Psoas muscle (tissue), 8 donors: ENCODE results near the gene ZMYM4. TPM values are rescaled to one million over a fixed set of nuclear protein-coding genes. Genes with fewer than 3 reads are reported as not detected.

ENCODE experiments used
- ATAC-seq, 4 donors: fragments of 200-7000 bp; cut with Tn5 transposase; one replicate each; pipeline ENCODE4 v1.9.1; 2020; ENCODE audit warnings: moderate library complexity in 3 of 4, mild to moderate bottlenecking in 2 of 4
- DNase-seq, 2 donors: peaks; one replicate each; pipeline ENCODE4 v3.0.0-alpha.2; 2020
- H3K27ac ChIP-seq: fragments of 200-600 bp; one replicate; pipeline ENCODE4 v1.8.0; 2022
- H3K27me3 ChIP-seq, 3 donors: fragments of 200-600 bp in 1 of 3; one replicate each; pipeline versions ENCODE4 v1.6.1 to v1.8.0; 2013 to 2022; ENCODE audit warnings: low read length in 2 of 3, mild to moderate bottlenecking in 2 of 3, moderate library complexity in 1 of 3; ENCODE audit not compliant: insufficient read depth in 3 of 3
- H3K36me3 ChIP-seq, 2 donors: fragments of 200-600 bp in 1 of 2; one replicate each; pipeline versions ENCODE4 v1.6.1 to v1.8.0; 2013 to 2022; ENCODE audit warnings: low read depth in 1 of 2, mild to moderate bottlenecking in 1 of 2, moderate library complexity in 1 of 2; ENCODE audit not compliant: insufficient read depth in 1 of 2
- H3K4me1 ChIP-seq: fragments of 200-600 bp; one replicate; pipeline ENCODE4 v1.8.0; 2022
- H3K4me3 ChIP-seq: fragments of 200-600 bp; one replicate; pipeline ENCODE4 v1.8.0; 2022; ENCODE audit warnings: mild to moderate bottlenecking
- H3K9me3 ChIP-seq: fragments of 200-600 bp; one replicate; pipeline ENCODE4 v1.8.0; 2022
- CTCF ChIP-seq: fragments of 200-600 bp; IDR thresholded peaks from one replicate; pipeline ENCODE4 v1.8.0; 2022; ENCODE audit warnings: antibody characterized with exemption
- WGBS, 3 donors: extraction: QIAGEN DNeasy Blood & Tissue Kit; methylation state at CpG; one replicate each; pipeline versions ENCODE4 v1.1.6 to v1.1.7; 2013; 5-methylcytosine and 5-hydroxymethylcytosine counted together
- intact Hi-C, 2 donors: fragments of 100-400 bp; cut with DNase I; formaldehyde crosslinking; loops; one replicate each; pipeline versions ENCODE4 v1.11.0 to v1.14.2; 2022
- polyA plus RNA-seq, 3 donors: library from polyadenylated mRNA; stranded (reverse); fragments of 200-250 nt; gene quantifications; one replicate each; pipeline ENCODE4 v1.2.3, GENCODE V29; 2013
- total RNA-seq, 4 donors: library from RNA; stranded (reverse); fragmentation: NEBNext Ultra II Directional in 2 of 4; extraction: Animal tissue kit (Norgen Biotek cat#: 25700) in 2 of 4; gene quantifications; one replicate each; pipeline versions ENCODE4 v1.2.1 to v1.2.4, GENCODE V29; 2021 to 2023
- donor health status: healthy with polysubstance abuse.
- donor health status: DM: no; HTN: no; CAD: no; lungs with moderate emphysema.
- donor health status: Bipolar disorder and iron deficiency.
- donor health status: healthy.
- donor health status: DM: yes; HTN: yes; CAD: no.
- donor health status: DM: no; HTN: no; CAD: no.
- donor health status: DM: no; HTN: no; CAD: no.
- donor health status: DM: yes; HTN: yes; CAD: no.

Gene ZMYM4
- total and polyA plus RNA-seq, 7 donors = 4.6 to 32.6 (median 25.3) TPM

- Histone ChIP-seq H3K36me3 (peaks cover 2 to 31% of the 10 kb centered on the region in 2 donors), H3K9me3 (no peaks in the 10 kb centered on the region), H3K27ac (no peak overlapping the region), H3K27me3 (no peaks in the 10 kb centered on the region), H3K4me3 (no peak overlapping the region), H3K4me1 (peaks cover 12% of the 10 kb centered on the region)
- DNase-seq (no peak), ATAC-seq (no peak)
- 81 to 97% (median 88%) methylated on average over 2 of the region's 2 CpGs for WGBS, 3 donors
- intact Hi-C loops = loop anchor here in 1 of 2 donors (2.0 kb wide), 1 partner anchor 97 kb away; no protein-coding TSS in a partner anchor
- no peak for TF ChIP-seq CTCF
Observed at GRCh38 chr1:35297886-35298285, 29.4 kb downstream of the ZMYM4 start.

DNA sequence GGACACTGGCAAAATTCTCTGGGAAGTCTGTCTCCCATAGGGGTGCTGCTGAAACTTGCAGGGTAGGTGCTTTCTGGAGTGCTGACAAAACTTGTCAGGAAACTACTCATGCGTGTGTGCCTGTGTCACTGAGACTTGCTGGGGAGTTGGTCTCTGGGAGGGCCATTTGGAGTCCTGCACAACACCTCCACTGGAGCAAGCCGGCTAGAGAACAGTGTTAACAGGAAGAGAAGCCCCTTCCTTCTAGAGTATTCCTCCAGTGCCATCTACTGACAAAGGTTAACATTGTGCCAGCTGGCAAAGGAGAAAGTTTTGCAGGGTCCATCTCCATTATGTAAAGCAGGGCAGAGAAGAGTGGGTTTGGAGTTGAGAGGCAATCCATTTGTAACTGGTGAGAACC lies 30.0 kb downstream of the ZMYM4 start:
- peak in 1 of 2 donors; percentile 41 for DNase-seq
- Histone ChIP-seq H3K4me1 (peaks cover 12% of the 10 kb centered on the region), H3K9me3 (no peaks in the 10 kb centered on the region), H3K4me3 (no peak overlapping the region), H3K27me3 (no peaks in the 10 kb centered on the region), H3K36me3 (peaks cover 2 to 25% of the 10 kb centered on the region in 2 donors), H3K27ac (no peak overlapping the region)
- peak; percentile 39 for TF ChIP-seq CTCF
- WGBS, 3 donors = 19 to 28% (median 24%) methylated on average over 2 of the region's 2 CpGs
- ATAC-seq = peak; percentile 65 to 82 (median 78)
- intact Hi-C loops = loop anchor here in 1 of 2 donors (2.0 kb wide), 1 partner anchor 98 kb away; no protein-coding TSS in a partner anchor

DNA sequence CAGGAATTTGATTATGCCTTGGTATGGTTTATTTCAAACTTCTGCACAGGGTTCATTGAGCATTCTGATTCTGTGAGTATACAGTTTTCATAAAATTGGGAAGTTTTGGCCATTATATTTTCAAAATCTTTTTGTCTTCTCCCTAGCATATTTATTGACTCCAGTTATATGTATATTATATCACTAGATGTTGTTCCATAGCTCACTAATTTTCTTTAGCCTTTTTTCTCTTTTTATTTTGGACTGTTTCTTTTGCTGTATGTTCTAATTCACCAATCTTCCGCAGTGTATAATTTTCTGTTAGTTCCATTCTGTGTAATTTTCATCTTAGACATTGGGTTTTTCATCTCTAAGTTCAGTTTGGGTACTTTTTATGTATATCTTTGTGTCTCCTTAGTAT lies 31.9 kb downstream of the ZMYM4 start:
- no peak overlapping the region for H3K27ac ChIP-seq

DNA sequence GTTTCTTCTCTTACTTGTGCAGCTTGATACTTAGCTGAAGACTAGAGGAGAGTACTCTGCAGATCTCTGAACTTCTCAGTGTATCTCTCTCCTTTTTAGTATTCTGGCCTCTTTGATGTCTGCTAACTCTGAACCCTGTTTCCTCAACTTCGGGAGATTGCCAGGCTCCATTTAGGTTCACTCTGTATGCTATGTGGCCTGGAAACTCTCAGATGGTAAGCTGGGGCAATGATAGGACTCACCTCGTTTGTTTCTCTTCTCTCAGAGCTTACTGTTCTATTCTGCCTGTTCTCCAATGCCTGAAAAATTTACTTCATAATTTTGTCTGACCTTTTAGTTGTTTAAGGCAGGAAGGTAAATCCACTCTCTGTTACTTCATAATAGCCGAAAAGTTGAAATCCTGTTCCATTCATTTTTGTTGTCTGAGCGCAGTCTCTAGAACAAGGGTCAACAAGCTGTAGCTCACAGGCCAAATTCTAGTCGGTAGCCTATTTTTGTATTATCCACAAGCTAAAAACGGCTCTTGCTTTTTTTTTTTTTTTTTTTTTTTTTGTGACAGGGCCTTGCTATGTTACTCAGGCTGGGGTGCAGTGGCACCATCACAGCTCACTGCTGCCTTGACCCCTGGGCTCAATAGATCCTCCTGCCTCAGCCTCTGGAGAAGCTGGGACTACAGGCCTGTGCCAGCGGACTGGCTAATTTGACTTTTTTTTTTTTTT lies 33.3 kb downstream of the ZMYM4 start:
- Histone ChIP-seq H3K27me3 (no peaks in the 10 kb centered on the region), H3K9me3 (no peaks in the 10 kb centered on the region), H3K4me1 (peaks cover 39% of the 10 kb centered on the region), H3K36me3 (peaks cover 2 to 7% of the 10 kb centered on the region in 2 donors), H3K27ac (peak overlapping the region; percentile 55), H3K4me3 (no peak overlapping the region)
- intact Hi-C loops = loop anchor here in 1 of 2 donors (5.0 kb wide), 1 partner anchor 100 kb away; no protein-coding TSS in a partner anchor
- DNase-seq (no peak), ATAC-seq (no peak)
- no peak for TF ChIP-seq CTCF
- WGBS, 3 donors = 41 to 52% (median 50%) methylated on average over 7 of the region's 7 CpGs

More for the DNA sequence above, 31.9 kb downstream of the ZMYM4 start:
- peaks cover 25% of the 10 kb centered on the region for H3K4me1 ChIP-seq
- peaks cover 2 to 18% of the 10 kb centered on the region in 2 donors for H3K36me3 ChIP-seq
- DNase-seq = no peak
- no peak overlapping the region for H3K4me3 ChIP-seq
- H3K27me3 ChIP-seq = no peaks in the 10 kb centered on the region
- intact Hi-C loops = loop anchor here in 1 of 2 donors (5.0 kb wide), 1 partner anchor 98 kb away; no protein-coding TSS in a partner anchor
- WGBS, 3 donors = 97 to 100% (median 97%) methylated on average over 1 of the region's 1 CpG
- ATAC-seq = no peak
- no peaks in the 10 kb centered on the region for H3K9me3 ChIP-seq
- TF ChIP-seq CTCF = no peak
